ENCODE data around the gene SNAI3. TPM values are rescaled to one million over a fixed set of nuclear protein-coding genes. Genes with fewer than 3 reads are reported as not detected.
A peak's percentile ranks its signal among the peaks of the same experiment; 100 is the strongest.

The SNAI3 gene
- polyA plus RNA-seq (ENCODE audit: insufficient read length) = 0.58 TPM
- long read RNA-seq, donor 1 = 0 reads
- long read RNA-seq, donor 2 = 0 reads
- long read RNA-seq, donor 3 = 0 reads
- long read RNA-seq, donor 4 = 0 reads
- long read RNA-seq, donor 5 = 0 reads
- long read RNA-seq, donor 6 = 0 reads
- long read RNA-seq, donor 7 = 0 reads
- long read RNA-seq, donor 8 = 0 reads

DNA sequence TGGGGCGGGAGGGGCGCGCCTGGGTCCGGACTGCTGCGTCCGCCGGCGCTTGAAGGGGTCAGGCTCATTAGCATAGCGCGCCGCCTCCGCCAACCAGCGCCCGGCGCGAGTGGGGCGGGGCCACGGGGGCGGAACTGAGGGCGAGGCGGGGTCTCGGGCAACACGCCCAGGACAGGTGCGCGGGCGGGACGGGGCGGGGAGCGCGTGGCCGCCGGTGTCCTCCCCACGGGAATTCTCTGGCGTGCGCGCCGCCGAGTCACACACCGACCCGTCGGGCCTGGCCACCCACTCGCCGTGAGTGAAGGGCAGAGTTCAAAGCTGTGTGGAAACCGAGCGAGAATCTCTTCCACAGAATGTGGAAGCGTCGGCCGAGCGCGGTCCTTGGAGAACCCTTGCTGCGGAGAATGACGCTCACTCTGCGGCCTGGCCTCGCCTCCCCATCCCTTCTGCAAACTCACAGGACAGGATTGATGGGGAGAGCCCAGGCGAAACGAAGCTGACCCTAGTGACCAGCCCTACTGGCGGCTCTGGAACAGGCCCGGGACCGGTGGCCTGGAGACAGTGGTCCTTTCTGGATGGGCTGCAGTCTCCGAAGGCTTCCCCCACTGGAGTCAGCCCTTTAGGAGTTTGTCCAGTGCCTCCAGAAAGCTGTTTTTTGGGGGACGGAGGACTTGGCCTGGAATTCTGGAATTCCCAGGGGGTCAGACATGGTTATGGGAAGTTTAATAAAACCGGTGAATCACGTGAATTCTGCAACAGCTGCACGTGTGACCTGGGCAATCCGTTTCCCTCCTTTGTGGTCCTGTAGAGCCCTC is at the start of gene SNAI3:
Gene SNAI3 (minus strand): TSS at position 69 of the 815 bp plus-strand sequence. CDS start 101 bp downstream, outside the sequence.
- peak; percentile 63 for DNase-seq

- no peak for DNase-seq
These were observed 49.8 kb upstream of the SNAI3 start for GRCh38 chr16:88736088-88736487.

- DNase-seq = no peak
These were observed 49.3 kb upstream of the SNAI3 start for GRCh38 chr16:88735616-88736015.

GRCh38 chr16:88735121-88735520 is 48.8 kb upstream of the SNAI3 start:
- DNase-seq = no peak

DNA sequence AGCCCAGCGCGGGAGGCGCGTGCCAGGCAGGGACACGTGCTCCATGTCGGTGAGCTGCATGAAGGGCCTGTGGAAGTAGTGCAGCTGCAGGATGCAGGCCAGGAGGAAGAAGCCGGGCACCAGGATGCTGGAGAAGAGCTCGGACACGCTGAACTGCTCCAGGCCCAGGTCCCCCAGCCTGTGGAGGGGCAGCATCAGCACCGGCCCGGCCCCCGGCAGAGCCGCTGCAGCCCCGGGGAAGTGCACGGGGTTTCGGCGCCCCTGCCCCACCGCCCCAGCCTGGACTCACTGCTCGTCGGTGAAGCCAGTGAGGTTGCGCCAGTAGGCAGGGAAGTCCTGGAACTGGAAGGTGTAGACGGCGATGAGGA is 48.0 kb upstream of the SNAI3 start:
- DNase-seq = no peak

GRCh38 chr16:88733630-88734360 is 47.5 kb upstream of the SNAI3 start:
- DNase-seq = no peak

DNA sequence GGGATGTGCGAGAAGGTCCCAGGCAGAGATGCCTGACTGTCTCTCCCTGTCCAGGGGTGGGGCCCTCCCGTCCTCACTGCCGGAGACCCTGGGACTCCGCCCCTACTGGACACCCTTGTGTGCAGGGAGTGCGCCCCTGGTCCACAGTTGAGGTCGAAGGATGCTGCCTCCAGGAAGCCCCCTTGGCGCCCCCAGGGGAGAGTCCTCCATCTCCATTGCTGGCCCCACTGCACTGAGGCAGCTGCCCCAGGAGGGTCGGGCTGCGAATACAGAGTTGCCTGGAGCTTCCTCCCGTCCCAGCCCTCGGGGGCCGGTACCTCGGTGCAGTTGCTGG is 46.6 kb upstream of the SNAI3 start:
- DNase-seq = no peak

GRCh38 chr16:88732172-88732960 is 46.1 kb upstream of the SNAI3 start:
- no peak for DNase-seq

DNA sequence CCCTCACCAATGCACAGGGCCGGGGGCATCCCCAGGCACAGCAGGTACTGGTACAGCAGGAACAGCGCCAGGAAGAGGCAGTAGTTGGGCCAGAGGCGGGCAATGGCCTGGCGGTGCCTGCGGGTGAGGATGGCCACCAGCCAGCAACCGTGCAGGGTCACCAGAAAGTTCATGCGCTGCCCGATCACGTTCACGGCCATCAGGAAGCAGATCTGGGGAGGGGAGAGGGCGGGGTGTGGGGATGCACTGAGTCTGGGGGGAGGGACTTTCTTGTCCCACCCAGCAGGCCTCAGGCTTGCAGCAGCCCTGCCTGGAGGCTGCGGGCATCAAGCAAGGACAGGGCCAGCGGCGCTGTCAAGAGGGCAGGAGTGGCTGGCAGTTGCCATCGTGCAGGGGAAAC is 45.4 kb upstream of the SNAI3 start:
- DNase-seq = no peak

DNA sequence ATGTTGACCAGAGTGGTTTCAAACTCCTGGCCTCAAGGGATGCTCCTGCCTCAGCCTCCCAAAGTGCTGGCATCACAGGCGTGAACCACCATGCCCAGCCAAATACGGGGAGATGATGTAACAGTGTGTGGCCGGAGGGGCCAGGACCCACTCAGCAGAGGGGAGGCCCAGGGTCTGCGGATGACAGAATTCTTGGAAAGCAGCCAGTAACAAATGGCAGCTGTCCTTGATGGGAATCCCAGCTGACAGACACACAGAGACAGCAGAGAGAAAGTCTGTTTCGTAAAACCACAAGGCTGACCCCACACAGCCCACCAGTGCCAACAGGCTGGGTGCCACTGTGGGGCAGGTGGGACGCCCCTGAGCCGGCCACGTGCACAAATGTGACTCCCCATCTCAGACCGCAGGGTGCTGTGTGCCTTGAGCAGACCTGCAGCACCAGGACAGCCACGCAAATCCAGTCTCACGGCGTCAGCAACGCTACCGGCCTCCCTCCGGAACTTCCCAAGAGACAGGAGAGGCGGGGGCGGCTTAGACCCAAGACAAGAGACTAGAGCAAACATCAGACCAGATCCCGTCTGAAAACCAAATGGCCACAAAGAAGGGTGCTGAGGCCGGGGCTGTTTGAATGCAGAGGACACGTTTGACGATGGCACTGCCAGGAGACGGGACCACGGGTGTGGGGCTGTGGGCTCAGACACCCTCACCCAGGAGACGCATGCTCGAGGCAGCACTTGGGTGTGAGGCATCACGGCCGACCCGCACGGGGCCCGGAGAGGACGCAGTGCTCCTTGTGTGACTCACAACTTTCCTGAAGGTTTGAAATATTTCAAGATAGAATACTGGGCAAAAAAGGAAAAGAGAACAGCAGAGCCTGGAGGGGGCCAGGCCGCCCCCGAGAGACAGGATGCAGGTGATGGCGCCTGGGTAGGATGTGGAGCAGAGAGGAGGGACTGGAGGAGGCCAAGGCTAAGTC is 44.6 kb upstream of the SNAI3 start:
- no peak for DNase-seq

- no peak for DNase-seq
These were observed 41.6 kb upstream of the SNAI3 start for GRCh38 chr16:88727871-88728270.

GRCh38 chr16:88726981-88727380 is 40.7 kb upstream of the SNAI3 start:
- DNase-seq = no peak

DNA sequence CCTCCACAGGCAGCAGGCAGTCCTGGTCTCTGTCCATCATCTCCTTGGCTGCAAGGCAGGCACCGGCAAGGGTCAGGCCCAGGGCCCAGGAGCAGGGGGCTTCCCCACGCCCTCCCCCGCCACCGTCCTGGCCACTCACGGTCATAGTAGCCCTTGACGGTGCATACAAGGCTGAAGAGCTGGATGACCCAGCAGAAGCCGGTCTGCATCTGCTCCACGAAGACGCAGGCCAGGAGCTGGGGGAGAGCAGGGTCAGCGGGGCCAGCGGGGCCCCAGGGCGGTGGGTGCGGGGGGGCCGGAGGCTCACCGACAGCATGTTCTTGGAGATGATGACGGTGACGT is 40.1 kb upstream of the SNAI3 start:
- DNase-seq = no peak

- DNase-seq = no peak
These were observed 39.5 kb upstream of the SNAI3 start for GRCh38 chr16:88725609-88726407.

DNA sequence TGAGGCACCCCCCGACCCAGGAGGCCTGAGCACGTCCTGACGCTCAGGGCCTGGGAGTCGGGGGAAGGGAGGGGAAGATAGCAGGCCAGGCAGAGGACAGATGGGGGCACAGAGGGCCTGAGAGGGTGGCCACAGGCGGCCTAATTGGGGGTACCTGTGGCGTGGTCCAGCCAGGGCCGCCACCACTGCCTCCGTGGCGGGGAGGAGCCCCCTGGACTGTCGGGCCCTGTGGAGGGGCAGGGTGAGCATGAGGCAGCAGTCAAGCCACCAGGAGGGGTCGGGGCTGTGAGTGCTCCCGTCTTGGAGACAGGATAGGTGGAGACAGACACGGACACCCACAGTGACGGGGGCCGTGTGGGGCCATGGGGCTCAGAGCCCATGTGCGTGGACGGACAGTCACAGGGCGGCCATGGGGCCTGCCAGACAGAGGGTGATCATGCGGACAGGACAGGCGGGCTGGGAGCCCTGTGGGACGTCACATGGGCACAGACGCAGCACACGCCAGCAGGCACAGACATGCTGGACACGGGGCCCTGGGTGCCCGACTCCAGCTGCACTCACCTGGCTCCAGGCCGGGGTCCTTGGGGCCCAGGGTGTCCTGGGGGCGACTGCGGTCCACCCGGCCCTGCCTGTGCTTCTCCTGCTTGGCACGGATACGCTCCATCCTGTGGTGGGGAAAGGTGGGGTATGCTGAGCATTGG is 38.7 kb upstream of the SNAI3 start:
- DNase-seq = no peak

GRCh38 chr16:88723911-88724310 is 37.6 kb upstream of the SNAI3 start:
- no peak for DNase-seq

DNA sequence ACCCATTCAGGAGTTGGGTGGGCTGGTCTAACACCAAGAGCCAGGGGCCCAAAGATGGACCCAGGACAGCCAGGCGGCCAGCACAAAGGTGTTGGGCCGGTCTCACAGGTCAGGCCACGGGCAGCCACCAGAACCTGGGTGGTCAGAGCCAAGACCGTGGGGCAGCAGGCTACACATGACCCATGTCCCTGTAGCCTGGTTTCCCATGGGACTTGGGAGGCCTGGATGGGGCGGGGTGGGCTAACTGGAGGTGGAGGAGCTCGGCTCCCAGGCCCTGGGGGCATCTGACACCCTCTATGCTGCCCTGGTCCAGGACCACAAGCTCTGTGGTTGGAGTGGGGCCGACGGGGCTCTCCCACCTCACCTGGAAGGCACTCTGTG is 37.2 kb upstream of the SNAI3 start:
- DNase-seq = no peak

DNA sequence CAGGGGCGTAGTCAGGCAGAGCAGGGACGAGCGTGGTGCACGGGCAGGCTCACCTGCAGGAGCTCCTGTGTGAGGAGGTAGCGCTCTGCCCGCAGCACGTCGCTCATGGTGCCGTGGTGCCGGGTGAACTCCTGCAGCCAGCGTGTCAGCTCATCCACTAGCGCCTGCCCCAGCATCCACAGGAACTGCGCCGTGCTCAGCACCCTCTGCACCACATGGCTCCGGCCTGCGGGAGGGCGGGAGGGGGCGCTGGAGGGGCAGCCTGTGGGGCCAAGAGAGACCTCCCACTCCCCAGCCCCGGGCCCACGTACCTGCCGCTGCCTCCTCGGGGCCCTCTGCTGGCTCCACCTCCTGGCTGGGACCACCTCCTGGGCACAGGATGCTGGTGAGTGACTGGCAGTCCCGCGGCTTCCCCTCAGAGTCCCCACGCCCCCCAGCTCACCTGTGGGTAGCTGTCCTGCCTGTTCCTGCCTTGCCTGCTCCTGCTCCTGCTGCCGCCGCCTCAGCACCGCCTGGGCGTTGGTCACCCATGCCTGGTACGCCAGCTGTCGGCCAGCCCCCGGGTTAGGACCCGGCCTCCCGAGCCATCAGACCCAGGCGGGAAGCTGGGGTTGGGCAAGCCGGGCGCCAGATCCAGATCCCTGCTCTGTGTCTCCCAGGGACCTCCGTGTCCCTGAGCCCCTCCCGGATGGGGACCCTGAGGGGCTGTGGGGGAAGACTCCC is 36.6 kb upstream of the SNAI3 start:
- DNase-seq = no peak

Data from left kidney (tissue), 8 donors.